ENCODE data around the gene PTPRN2. TPM values are rescaled to one million over a fixed set of nuclear protein-coding genes. Genes with fewer than 3 reads are reported as not detected.
"Not testable (repeated sequence)": the region's sequence is repeated elsewhere in the genome, so short reads cannot be mapped to it uniquely, and the experiment has no call there.

Gene PTPRN2
- polyA plus RNA-seq, 3 donors = 6.8 to 7.9 (median 7.2) TPM

GRCh38 chr7:158361326-158361946, 226.2 kb downstream of the PTPRN2 start:
- no peak for DNase-seq (ENCODE audit: low read depth in 3 of 3, low spot score in 2 of 3)

DNA sequence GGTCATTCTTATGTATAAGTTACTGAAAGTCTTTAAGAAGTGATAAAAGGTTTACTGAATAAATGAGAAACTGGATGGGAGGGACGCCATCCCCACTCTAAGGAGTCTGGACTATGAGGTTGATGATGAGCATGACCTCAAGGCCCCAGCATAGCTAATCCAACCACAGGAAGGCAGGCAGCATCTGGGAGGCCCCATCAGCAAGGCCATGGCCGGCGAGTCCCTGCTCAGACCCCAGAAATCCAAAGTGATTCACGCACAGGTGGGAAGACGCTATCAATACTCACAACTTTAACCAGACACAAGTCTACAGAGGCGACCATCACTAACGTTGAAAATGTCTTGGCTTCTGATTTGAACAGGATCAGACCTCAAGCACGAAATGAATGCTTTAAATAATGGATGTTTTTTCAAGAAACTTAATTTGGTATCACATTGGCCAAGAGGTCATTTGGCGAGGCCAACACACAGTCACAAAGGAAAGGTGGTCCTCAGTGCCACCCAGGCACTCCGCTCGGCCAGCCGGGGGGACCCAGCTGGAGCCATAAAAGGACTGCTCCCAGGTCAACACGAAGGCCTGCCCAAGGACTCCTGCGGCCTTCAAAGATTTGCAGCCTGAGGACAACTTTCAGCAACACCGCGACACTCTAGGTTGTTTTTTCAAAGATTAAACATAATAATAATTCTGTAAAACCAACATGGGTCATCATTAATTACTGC, 228.5 kb downstream of the PTPRN2 start:
- no peak for DNase-seq (ENCODE audit: low read depth in 3 of 3, low spot score in 2 of 3)

- no peak for DNase-seq (ENCODE audit: low read depth in 3 of 3, low spot score in 2 of 3)
Observed at GRCh38 chr7:158357898-158358821, 229.5 kb downstream of the PTPRN2 start.

DNA sequence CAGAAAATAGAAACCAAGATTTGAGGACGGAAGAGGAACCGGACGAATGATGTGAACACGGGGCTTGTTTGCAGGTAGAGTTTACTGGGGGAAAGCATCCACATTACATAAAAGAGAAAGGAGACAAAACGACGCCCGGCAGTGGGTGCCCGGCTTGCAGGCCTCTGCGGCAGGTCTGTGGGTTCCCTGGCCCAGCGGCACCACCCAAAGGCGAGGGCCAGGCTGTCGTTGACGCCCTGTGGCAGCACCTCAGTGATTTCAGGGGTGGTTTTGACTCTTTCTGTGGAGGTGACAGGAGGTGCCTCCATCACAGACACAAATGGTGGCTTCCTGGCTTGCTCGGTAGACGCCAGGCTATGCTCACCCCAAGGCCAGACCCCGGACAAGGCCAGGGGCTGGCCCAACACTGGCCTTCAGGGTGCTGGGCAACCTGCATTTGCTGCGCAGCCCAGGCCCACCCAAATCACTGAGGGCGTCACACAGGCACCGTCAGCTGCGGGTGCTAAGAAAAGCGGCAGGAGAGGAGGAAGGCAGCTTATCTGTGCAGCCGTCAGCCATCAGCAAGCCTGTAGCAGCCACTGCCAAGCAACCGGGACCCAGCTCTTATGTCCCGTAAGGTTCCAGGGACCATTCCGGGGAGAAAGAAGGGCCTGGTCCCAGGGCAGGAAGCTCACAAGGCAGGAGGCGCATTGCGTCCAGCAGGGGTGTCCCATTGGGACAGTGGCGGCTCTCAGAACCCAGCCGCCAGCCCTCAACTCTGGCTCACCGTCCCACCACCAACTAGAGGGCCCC, 230.3 kb downstream of the PTPRN2 start:
- DNase-seq (ENCODE audit: low read depth in 3 of 3, low spot score in 2 of 3) = no peak

- DNase-seq (ENCODE audit: low read depth in 3 of 3, low spot score in 2 of 3) = no peak
Observed at GRCh38 chr7:158356454-158356853, 231.2 kb downstream of the PTPRN2 start.

DNA sequence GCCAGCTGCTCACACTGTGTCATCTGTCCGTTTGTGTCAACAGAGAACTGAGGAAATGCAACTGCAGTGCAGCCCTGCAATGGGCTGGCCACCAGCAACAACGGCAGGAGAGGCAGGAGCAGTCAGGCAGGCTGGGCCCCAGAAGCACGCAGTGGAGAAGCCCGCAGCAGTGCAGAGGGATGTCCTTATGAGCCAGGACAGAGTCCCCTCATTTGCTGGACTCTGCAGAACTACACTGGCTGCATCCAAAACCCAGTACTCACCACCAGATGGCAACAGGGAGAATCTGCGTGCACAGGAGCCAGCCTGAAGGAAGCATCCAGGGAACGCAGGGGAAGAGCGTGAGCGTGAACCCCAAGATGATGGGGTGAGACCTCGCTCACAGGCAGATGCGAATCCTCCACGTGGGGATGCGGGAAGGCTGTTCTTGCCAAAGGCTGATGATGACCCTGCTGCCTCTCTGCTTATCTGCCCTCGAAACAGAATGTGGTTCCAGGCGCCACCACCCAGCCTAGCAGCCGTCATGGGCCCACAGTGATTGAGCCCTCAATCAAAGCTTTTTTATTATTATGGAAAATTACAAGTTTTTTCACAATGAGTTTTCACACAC, 232.1 kb downstream of the PTPRN2 start:
- DNase-seq (ENCODE audit: low read depth in 3 of 3, low spot score in 2 of 3) = no peak

GRCh38 chr7:158354861-158355260, 232.8 kb downstream of the PTPRN2 start:
- DNase-seq (ENCODE audit: low read depth in 3 of 3, low spot score in 2 of 3) = no peak

- DNase-seq (ENCODE audit: low read depth in 3 of 3, low spot score in 2 of 3) = no peak
Observed at GRCh38 chr7:158353606-158354570, 233.7 kb downstream of the PTPRN2 start.

GRCh38 chr7:158351899-158352729, 235.5 kb downstream of the PTPRN2 start:
- DNase-seq (ENCODE audit: low read depth in 3 of 3, low spot score in 2 of 3) = not testable (repeated sequence)

- no peak for DNase-seq (ENCODE audit: low read depth in 3 of 3, low spot score in 2 of 3)
Observed at GRCh38 chr7:158351481-158351880, 236.1 kb downstream of the PTPRN2 start.

GRCh38 chr7:158351051-158351450, 236.6 kb downstream of the PTPRN2 start:
- DNase-seq (ENCODE audit: low read depth in 3 of 3, low spot score in 2 of 3) = no peak

DNA sequence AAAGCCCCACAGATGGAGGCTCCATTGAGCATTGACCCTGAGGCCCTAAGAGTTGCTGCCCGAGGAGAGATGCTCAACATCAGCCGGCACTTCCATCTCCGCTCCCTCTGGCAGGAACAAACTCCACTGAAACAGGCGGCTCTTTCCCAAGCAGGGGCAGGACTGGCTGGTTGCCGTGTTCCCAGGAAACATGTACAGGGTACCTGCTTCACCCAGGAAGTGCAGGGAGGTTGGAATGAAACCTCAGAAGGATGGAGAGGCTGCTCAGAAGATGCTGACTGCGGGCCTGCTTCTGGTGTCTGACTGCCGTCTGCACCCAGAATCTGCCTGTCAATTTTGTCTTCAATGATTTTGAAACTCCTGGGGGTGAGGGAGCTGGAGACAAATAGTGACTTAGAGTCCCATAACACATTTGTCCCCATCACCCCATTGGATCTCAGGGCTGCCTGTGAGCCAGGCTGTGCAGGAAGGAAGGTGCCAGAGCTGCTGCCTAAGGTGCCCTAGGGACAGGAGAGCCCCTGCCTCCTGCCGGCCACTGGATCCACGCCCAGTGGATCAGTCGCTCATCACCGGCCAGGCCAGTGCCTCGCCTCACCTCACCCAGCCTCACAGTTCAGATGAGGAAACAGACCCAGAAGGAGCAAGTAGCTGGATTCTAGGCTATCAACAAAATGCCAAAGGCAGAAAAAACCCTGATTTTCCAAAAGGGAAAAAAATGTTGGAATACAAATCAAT, 237.3 kb downstream of the PTPRN2 start:
- DNase-seq (ENCODE audit: low read depth in 3 of 3, low spot score in 2 of 3) = no peak

- DNase-seq (ENCODE audit: low read depth in 3 of 3, low spot score in 2 of 3) = no peak
Observed at GRCh38 chr7:158348446-158348845, 239.2 kb downstream of the PTPRN2 start.

DNA sequence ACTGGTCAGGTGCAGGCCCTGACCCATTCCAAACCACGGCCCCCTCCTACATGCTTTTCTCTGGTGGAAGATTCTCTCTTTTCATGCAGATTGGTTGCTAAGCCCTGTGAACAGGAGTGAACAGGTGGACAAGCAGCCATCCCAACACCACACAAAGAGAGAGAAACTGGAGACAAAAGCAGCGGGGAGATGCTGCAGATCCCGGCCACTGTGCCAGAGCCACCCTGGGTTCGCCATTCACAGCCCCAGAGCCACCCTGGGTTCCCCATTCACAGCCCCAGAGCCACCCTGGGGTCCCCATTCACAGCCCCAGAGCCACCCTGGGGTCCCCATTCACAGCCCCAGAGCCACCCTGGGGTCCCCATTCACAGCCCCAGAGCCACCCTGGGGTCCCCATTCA, 239.6 kb downstream of the PTPRN2 start:
- DNase-seq (ENCODE audit: low read depth in 3 of 3, low spot score in 2 of 3) = not testable (repeated sequence)

DNA sequence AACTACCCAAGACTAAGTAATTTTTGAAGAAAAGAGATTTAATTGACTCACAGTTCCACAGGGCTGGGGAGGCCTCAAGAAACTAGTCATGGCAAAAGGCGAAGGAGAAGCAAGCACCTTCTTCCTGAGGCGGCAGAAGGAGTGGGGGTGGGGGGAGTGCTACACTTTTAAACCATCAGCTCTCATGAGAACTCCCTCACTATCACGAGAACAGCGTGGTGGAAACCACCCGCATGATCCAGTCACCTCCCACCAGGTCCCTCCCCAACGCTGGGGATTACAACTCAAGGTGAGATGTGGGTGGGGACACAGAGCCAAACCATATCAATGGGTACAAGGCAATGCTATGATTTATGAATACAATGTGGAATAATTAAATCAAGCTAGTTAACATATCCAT, 241.9 kb downstream of the PTPRN2 start:
- no peak for DNase-seq (ENCODE audit: low read depth in 3 of 3, low spot score in 2 of 3)

DNA sequence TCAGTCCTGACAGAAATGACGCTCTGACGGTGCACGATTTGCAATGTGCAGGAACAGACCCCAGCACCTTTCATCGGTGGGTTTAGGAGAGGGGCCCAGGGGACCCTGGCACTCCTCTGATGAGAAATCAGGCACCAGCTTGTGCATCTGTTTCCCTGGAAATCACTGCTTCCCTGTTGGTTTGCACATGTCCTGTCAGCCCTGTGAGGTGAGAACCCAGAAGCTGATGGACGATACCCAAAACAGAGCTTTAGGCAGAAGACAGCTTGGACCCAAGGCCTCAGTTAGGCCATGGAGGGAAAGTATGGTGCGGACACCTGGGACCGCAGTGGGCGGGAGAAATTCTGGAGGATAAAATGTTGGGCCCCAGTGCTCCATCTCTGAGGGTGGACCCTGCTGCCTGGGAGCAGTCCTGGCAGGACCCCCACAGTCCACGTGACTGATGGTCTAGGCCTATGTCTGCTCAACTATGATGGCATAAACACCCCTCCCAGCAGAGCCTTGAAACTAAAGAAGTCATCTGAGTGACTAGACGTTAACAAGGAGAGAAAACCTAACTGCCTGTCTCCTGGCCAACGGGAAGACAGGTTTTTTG, 242.8 kb downstream of the PTPRN2 start:
- DNase-seq (ENCODE audit: low read depth in 3 of 3, low spot score in 2 of 3) = no peak

DNA sequence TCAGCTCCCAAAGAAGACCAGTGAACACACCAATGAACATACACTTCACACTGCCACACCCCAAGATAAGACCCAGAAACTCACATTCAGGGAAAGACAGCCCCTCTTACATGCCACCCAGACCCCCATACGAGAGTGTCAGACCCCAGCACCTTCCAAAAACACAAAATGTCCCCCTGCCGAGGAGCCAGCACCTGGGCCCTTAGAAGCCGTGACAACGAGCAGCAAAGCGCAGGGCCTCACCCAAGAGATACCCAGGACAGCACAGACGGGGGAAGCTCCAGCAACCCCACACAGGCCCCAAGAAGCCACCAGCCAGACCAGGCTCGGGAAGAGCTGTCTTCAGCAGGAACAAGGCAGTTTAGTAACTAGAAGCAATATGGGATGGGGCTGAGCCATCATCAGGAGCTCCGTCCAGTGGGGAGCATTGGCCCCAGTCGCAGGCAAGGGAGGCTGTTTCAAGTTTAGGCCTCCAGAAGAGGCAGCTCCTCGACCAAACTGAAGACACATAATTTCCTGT, 243.6 kb downstream of the PTPRN2 start:
- DNase-seq (ENCODE audit: low read depth in 3 of 3, low spot score in 2 of 3) = no peak

Data from right renal cortex interstitium (tissue), 3 donors.